H9 (cell line): ENCODE measurements around the gene PLEKHA7. TPM values are rescaled to one million over a fixed set of nuclear protein-coding genes. Genes with fewer than 3 reads are reported as not detected.

Source experiments
- DNase-seq: peaks from one replicate; pipeline ENCODE4 v3.0.0-alpha.2; 2017
- H2AFZ ChIP-seq: one replicate; pipeline ENCODE4 v1.6.1; 2013; ENCODE audit warnings: mild to moderate bottlenecking, low read length, control low read depth, moderate library complexity
- H2AK5ac ChIP-seq: 2 replicates; pipeline ENCODE4 v1.6.1; 2013; ENCODE audit warnings: low read length, control low read depth, mixed read lengths; ENCODE audit not compliant: insufficient read length
- H2BK120ac ChIP-seq: one replicate; pipeline ENCODE4 v1.6.1; 2013; ENCODE audit warnings: low read depth, mild to moderate bottlenecking, low read length, control low read depth, inconsistent platforms; ENCODE audit not compliant: poor library complexity, severe bottlenecking
- H2BK12ac ChIP-seq: 2 replicates; pipeline ENCODE4 v1.6.1; 2013; ENCODE audit warnings: low read length, control low read depth, mixed read lengths, low read depth; ENCODE audit not compliant: insufficient read length
- H2BK15ac ChIP-seq: 2 replicates; pipeline ENCODE4 v1.6.1; 2013; ENCODE audit warnings: low read depth, low read length, control low read depth
- H2BK20ac ChIP-seq: one replicate; pipeline ENCODE4 v1.6.1; 2013; ENCODE audit warnings: low read depth, mild to moderate bottlenecking, low read length, control low read depth, inconsistent platforms; ENCODE audit not compliant: poor library complexity, severe bottlenecking
- H2BK5ac ChIP-seq: 2 replicates; pipeline ENCODE4 v1.6.1; 2013; ENCODE audit warnings: low read length, control low read depth, mixed read lengths; ENCODE audit not compliant: insufficient read length
- H3K14ac ChIP-seq: 2 replicates; pipeline ENCODE4 v1.6.1; 2013; ENCODE audit warnings: low read length, control low read depth; ENCODE audit not compliant: insufficient read depth
- H3K18ac ChIP-seq: 2 replicates; pipeline ENCODE4 v1.6.1; 2013; ENCODE audit warnings: low read depth, mild to moderate bottlenecking, mixed read lengths, low read length, control low read depth; ENCODE audit not compliant: insufficient read length
- H3K23ac ChIP-seq: 2 replicates; pipeline ENCODE4 v1.6.1; 2013; ENCODE audit warnings: low read length, control low read depth, mixed read lengths, low read depth; ENCODE audit not compliant: insufficient read length
- H3K23me2 ChIP-seq: 2 replicates; pipeline ENCODE4 v1.6.1; 2013; ENCODE audit warnings: low read depth, mild to moderate bottlenecking, mixed read lengths, low read length, control low read depth; ENCODE audit not compliant: insufficient read length, poor library complexity, severe bottlenecking
- H3K27ac ChIP-seq: 2 replicates; pipeline ENCODE4 v1.5.1; 2013; ENCODE audit warnings: low read length, control low read depth, mixed read lengths, low read depth; ENCODE audit not compliant: insufficient read length
- H3K27me3 ChIP-seq: 2 replicates; pipeline ENCODE4 v1.6.1; 2013; ENCODE audit warnings: low read length, control low read depth, inconsistent platforms; ENCODE audit not compliant: insufficient read depth
- H3K4ac ChIP-seq: 2 replicates; pipeline ENCODE4 v1.6.1; 2013; ENCODE audit warnings: low read depth, mild to moderate bottlenecking, control low read depth, inconsistent platforms, low read length, moderate library complexity
- H3K4me1 ChIP-seq: 2 replicates; pipeline ENCODE4 v1.6.1; 2013; ENCODE audit warnings: low read length, control low read depth, inconsistent platforms; ENCODE audit not compliant: insufficient read depth
- H3K4me2 ChIP-seq: 2 replicates; pipeline ENCODE4 v1.6.1; 2013; ENCODE audit warnings: low read length, control low read depth, mixed read lengths; ENCODE audit not compliant: insufficient read length, insufficient read depth
- H3K56ac ChIP-seq: 2 replicates; pipeline ENCODE4 v1.6.1; 2013; ENCODE audit warnings: low read depth, mild to moderate bottlenecking, mixed read lengths, low read length, control low read depth; ENCODE audit not compliant: insufficient read length
- H3K79me1 ChIP-seq: 2 replicates; pipeline ENCODE4 v1.6.1; 2013; ENCODE audit warnings: low read depth, mild to moderate bottlenecking, moderate library complexity, low read length, control low read depth, inconsistent platforms; ENCODE audit not compliant: insufficient read depth, poor library complexity, severe bottlenecking
- H3K79me2 ChIP-seq: 2 replicates; pipeline ENCODE4 v1.6.1; 2013; ENCODE audit warnings: low read length, control low read depth, inconsistent platforms; ENCODE audit not compliant: insufficient read depth
- H3K9ac ChIP-seq: 2 replicates; pipeline ENCODE4 v1.6.1; 2013; ENCODE audit warnings: low read length, control low read depth, mixed read lengths; ENCODE audit not compliant: insufficient read length; ENCODE audit errors: extremely low read depth
- H3K9me3 ChIP-seq: one replicate; pipeline ENCODE4 v1.6.1; 2013; ENCODE audit warnings: low read depth, low read length, inconsistent platforms; ENCODE audit not compliant: control insufficient read depth
- H3T11ph ChIP-seq: one replicate; pipeline ENCODE4 v1.6.1; 2013; ENCODE audit warnings: mild to moderate bottlenecking, low read length, control low read depth, inconsistent platforms
- H4K20me1 ChIP-seq: one replicate; pipeline ENCODE4 v1.6.1; 2013; ENCODE audit not compliant: control insufficient read depth, insufficient read length, insufficient read depth
- H4K5ac ChIP-seq: 2 replicates; pipeline ENCODE4 v1.6.1; 2013; ENCODE audit warnings: low read depth, mild to moderate bottlenecking, mixed read lengths, low read length, control low read depth; ENCODE audit not compliant: insufficient read length
- H4K8ac ChIP-seq: replicated peaks from 2 replicates; pipeline ENCODE4 v1.6.1; 2013; ENCODE audit warnings: low read length, control low read depth, mixed read lengths, low read depth; ENCODE audit not compliant: insufficient read length
- H4K91ac ChIP-seq: 2 replicates; pipeline ENCODE4 v1.6.1; 2013; ENCODE audit warnings: low read depth, mild to moderate bottlenecking, moderate library complexity, mixed read lengths, low read length, control low read depth; ENCODE audit not compliant: insufficient read length
- H3K27ac Mint-ChIP-seq, 3 experiments: 2 replicates in 2 of 3; 3 replicates in 1 of 3; pipeline ENCODE4 v1.8.0; 2020 to 2021; ENCODE audit warnings: mixed read lengths in 3 of 3, mild to moderate bottlenecking in 1 of 3, moderate library complexity in 1 of 3
- H3K27me3 Mint-ChIP-seq: 2 replicates; pipeline ENCODE4 v1.8.0; 2021; ENCODE audit warnings: low read depth, mild to moderate bottlenecking, moderate library complexity, mixed read lengths
- H3K36me3 Mint-ChIP-seq, 3 experiments: 2 replicates in 2 of 3; 3 replicates in 1 of 3; pipeline ENCODE4 v1.8.0; 2020 to 2021; ENCODE audit warnings: low read depth in 3 of 3, mixed read lengths in 3 of 3; ENCODE audit not compliant: insufficient read depth in 1 of 3
- H3K4me1 Mint-ChIP-seq, 2 experiments: 2 replicates each; pipeline ENCODE4 v1.8.0; 2020; ENCODE audit warnings: mixed read lengths in 2 of 2
- H3K4me3 Mint-ChIP-seq, 2 experiments: 2 replicates in 1 of 2; 3 replicates in 1 of 2; pipeline ENCODE4 v1.8.0; 2020 to 2021; ENCODE audit warnings: mild to moderate bottlenecking in 2 of 2, mixed read lengths in 2 of 2, moderate library complexity in 1 of 2
- H3K9me3 Mint-ChIP-seq, 2 experiments: 2 replicates in 1 of 2; 3 replicates in 1 of 2; pipeline ENCODE4 v1.8.0; 2020; ENCODE audit warnings: mild to moderate bottlenecking in 2 of 2, mixed read lengths in 2 of 2, moderate library complexity in 1 of 2
- CTCF ChIP-seq: fragments of 200-600 bp; sonication (generic); conservative IDR thresholded peaks from 3 replicates; pipeline ENCODE4 v1.8.0; 2021; ENCODE audit warnings: antibody characterized with exemption, mild to moderate bottlenecking
- WGBS: extraction: QIAGEN DNeasy Blood & Tissue Kit; methylation state at CpG from one replicate; pipeline ENCODE4 v1.1.7; 2013; ENCODE audit warnings: missing lambda C conversion rate, low lambda C conversion rate, mixed read lengths; ENCODE audit not compliant: insufficient read length; ENCODE audit errors: extremely low coverage; 5-methylcytosine and 5-hydroxymethylcytosine counted together
- total RNA-seq: library from RNA; stranded (reverse); gene quantifications from 2 replicates; pipeline ENCODE4 v1.2.1, GENCODE V29; 2021

The PLEKHA7 gene
- total RNA-seq, 1 experiment from 2014 or later, result 21.0 TPM

GRCh38 chr11:16780146-16780545, 234.1 kb downstream of the PLEKHA7 start:
- H3K14ac ChIP-seq, result no peak overlapping the region
- H3K79me2 ChIP-seq, result no peaks in the 10 kb centered on the region
- H4K5ac ChIP-seq, result no peak overlapping the region
- H3T11ph ChIP-seq, result no peak overlapping the region
- no peak overlapping the region for H2BK15ac ChIP-seq
- H3K27ac ChIP-seq, result no peak overlapping the region
- peaks cover 0 to 15% (median 9%) of the 10 kb centered on the region in 3 experiments; a peak in 6 of 7 replicates for H3K36me3 Mint-ChIP-seq
- H3K27me3 Mint-ChIP-seq, result no peaks in the 10 kb centered on the region
- H3K56ac ChIP-seq, result no peak overlapping the region
- no peak overlapping the region for H3K4me3 Mint-ChIP-seq
- TF ChIP-seq CTCF, result no peak
- no peaks in the 10 kb centered on the region for H3K79me1 ChIP-seq
- H2AK5ac ChIP-seq, result no peak overlapping the region
- H2BK20ac ChIP-seq, result no peak overlapping the region
- H2AFZ ChIP-seq, result no peak overlapping the region
- H3K18ac ChIP-seq, result no peak overlapping the region
- no peak overlapping the region for H4K8ac ChIP-seq
- H3K23me2 ChIP-seq, result no peaks in the 10 kb centered on the region
- H2BK120ac ChIP-seq, result no peak overlapping the region
- H4K20me1 ChIP-seq, result no peaks in the 10 kb centered on the region
- H3K4me2 ChIP-seq, result no peak overlapping the region
- H3K9me3 Mint-ChIP-seq, result no peaks in the 10 kb centered on the region
- H3K4me1 Mint-ChIP-seq, result peaks cover 38 to 46% of the 10 kb centered on the region in 2 experiments
- WGBS, result no CpG with 5 or more reads among the region's 2 CpGs
- no peak overlapping the region for H3K27ac Mint-ChIP-seq
- H2BK5ac ChIP-seq, result no peak overlapping the region
- H3K9ac ChIP-seq, result no peak overlapping the region
- H3K4ac ChIP-seq, result no peak overlapping the region
- no peak for DNase-seq
- H3K27me3 ChIP-seq, result no peaks in the 10 kb centered on the region
- H3K4me1 ChIP-seq, result 0 out of 2 replicates have a peak, but pooled peaks cover 5% of the 10 kb centered on the region
- H4K91ac ChIP-seq, result no peak overlapping the region
- H2BK12ac ChIP-seq, result no peak overlapping the region
- H3K9me3 ChIP-seq, result no peaks in the 10 kb centered on the region
- H3K23ac ChIP-seq, result no peak overlapping the region
